ENCODE results near the gene KRTAP10-6.
"Not testable (repeated sequence)": the region's sequence is repeated elsewhere in the genome, so short reads cannot be mapped to it uniquely, and the experiment has no call there.

Gene KRTAP10-6

DNA sequence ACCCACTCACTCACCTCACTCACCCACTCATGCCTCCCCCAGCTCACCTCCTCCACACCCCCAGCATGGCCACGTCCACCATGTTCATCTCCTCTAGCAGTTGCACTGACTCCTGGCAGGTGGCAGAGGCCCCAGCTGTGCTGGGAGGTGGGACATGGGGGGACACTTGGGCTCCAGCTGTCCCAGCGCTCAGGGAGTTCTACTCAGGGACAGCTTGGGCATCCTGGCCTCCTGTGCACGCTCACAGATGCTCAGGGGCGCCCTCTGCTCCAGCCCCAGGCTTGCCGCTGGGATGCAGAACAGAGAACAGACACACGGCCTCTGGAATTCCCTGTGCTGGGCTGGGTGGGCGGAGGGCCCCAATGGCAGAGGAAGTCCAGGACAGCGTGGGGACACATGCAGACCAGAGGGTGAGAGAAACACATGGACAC, 24.8 kb upstream of the KRTAP10-6 start:
- DNase-seq = no peak

DNA sequence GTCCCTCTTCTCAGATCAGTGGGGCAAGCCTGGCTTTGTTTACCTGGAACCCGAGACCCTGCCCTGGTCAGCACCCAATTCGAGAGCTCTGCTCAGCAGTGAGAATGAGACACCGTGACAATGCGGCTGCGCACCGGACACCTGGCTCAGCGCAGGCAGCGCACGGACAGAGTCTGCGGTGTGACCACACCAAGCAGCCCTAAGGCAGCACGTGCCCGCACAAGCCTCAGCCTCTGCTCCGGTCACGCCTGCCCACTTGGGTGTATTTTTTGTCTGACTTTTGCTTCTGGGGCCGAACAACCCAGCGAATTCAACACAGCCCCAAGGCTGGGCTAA, 24.3 kb upstream of the KRTAP10-6 start:
- DNase-seq = no peak

DNA sequence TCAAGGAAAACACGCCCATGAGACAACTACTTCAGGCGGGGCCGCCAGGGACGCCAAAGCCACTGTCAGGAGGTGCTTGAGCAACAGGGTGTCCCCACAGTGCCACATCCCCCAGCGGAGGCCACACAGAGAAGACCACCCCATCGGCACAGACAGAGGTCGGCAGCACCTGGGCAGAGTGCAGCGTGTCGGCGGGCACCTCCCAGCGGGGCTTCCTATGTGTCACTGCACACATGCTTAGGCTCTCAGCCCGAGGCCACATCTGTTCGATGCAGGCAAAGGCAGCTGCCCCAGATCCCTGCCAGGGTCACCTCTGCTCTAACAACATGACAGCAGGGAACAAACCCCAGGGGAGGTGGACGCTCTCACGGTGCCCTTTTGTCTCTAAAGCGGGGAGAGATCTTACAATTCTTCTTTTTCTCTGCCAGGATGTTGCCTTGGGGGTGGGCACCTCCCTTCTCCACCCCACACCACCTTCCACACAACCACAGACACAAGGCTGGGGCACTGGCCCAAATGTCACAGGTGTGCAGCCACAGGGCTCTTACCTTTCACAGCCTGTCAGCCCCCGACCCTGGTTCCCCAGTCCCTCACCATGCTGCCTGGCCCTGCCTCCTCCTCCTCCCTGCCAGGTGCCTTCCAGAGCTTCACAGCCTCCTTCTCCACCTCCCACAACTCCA, 23.7 kb upstream of the KRTAP10-6 start:
- no peak for DNase-seq

DNA sequence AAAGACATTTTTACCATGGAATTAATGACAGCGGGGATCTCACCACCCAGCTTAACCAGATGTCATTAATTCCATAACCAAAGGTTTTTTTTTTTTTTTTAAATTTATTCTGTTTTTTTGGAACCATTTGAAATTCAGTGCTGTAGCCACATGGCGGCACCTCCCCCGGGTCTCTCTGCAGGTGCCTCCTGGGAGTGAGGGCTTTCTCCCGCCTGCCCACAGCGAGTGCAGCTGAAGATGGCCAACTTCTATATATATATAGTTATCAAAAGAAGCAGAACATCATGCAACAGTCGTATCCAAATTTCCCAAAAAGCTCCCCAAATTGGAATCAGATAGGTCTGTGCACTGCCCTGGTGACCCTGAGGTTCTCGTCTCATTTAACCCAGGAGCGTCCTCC, 23.2 kb upstream of the KRTAP10-6 start:
- DNase-seq = no peak

DNA sequence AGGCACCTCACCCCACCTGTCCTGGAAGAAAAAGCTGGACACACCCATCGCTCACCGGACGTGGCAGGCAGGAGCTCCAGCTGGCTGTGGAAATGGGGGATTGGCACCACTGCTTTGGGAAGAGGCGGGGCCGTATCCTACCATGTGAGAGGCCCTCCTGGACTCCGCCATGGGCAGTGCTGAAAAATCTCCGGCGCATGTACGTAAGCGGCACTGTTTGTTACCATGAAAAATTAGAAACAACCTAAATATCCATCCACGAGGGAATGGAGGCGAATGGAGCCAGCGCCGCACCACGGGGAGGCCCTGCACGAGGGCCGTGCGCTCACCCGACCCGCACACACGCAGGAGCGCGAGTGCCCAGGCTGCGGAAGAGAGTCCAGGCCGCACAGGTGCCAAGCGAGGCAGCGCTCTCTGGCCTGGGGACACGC, 22.7 kb upstream of the KRTAP10-6 start:
- no peak for DNase-seq

DNA sequence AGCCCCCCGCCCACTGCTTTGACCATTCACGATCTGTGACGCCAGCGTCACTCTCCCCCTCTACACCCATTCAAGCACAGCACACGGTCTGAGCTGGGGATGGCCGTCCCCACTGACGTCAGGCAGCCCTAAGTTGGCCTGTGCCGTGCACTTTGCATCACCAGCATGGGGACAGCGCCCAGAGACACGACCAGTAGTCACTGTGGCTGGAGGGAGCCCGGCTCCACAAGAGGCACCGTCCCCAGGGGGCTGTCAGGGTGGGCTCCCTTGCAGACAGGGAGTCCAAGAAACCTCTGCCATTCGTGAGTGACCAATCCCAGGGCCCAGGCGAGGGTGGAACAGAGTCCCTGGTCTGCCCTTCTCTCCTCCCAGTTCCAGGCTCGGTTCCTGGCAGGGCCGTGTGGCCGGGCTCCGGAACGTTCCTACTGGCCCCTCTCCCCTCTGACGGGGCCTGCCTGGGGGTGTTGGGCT, 21.9 kb upstream of the KRTAP10-6 start:
- DNase-seq = no peak

DNA sequence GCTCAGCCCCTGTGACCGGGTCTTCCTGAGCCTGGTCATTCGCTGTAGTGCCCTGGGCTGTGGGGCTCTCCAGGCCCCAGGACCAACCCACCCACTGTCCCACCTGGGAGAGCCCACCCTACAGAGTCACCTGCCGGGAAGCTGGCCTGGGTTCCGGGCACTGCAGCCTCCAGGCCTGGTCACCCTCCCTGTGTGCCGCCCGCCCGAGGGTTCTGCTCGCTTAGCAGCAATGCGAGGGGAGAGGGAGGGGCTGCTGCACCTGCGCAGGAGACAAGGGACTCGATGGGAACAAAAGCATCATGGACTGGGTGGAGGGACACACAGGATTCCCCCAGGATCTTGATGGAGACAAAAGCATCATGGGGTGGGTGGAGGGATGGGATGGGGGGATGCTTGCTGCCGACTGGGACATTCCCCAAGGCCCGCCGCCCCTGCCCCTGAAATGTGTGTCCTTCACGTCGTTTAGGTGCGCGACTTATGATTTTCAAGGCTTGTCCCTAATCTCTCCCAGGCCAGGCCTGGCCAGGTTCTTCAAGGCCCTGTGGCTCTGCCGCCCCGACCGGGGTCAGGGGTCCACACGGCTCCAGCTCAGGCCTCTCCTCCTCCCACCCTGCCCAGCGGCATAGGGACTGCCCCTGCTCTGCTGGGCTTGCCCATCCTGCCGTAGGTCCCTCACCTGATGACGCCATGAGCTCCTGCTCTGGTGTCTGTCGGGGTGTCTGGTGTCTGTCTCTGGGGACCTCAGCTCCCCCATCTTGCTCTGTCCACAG, 21.3 kb upstream of the KRTAP10-6 start:
- no peak for DNase-seq

DNA sequence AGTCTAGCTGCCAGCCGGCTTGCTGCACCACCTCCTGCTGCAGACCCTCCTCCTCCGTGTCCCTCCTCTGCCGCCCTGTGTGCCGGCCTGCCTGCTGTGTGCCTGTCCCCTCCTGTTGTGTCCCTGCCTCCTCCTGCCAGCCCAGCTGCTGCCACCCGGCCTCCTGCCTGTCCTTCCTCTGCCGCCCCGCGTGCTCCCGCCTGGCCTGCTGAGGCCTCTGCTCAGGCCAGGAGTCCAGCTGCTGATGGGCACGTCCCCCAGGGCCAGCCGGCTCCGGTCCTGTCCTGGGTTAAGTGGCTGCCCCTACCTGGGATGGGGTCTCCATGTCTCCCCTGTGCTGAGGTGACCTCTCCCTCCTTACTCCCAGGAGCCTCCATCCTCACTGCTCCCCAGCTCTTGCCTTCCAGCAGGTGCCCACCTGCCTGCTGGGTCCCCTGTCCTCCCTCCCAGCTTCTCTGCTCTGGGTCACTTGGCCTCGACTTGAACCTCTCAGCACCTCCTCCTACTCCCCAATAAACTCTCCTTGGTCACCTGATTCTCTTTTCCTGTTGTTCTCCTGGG, 20.4 kb upstream of the KRTAP10-6 start:
- DNase-seq = no peak

DNA sequence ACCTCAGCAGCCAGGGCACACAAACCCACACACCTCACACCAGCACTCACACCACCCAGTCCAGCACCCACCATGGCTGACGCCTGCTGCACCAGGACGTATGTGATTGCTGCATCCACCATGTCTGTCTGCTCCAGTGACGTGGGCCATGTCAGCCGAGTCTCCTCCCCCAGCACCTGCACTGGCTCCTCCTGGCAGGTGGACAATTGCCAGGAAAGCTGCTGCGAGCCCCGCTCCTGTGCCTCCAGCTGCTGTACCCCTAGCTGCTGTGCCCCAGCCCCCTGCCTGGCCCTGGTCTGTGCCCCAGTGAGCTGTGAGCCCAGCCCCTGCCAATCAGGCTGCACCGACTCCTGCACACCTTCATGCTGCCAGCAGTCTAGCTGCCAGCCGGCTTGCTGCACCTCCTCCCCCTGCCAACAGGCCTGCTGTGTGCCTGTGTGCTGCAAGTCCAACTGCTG, 19.8 kb upstream of the KRTAP10-6 start, which contains the start of gene KRTAP10-8:
TSS of gene KRTAP10-8 (plus strand) at position 51 of the 458 bp plus-strand sequence. CDS start at position 73, 22 bp downstream.
- DNase-seq = no peak

DNA sequence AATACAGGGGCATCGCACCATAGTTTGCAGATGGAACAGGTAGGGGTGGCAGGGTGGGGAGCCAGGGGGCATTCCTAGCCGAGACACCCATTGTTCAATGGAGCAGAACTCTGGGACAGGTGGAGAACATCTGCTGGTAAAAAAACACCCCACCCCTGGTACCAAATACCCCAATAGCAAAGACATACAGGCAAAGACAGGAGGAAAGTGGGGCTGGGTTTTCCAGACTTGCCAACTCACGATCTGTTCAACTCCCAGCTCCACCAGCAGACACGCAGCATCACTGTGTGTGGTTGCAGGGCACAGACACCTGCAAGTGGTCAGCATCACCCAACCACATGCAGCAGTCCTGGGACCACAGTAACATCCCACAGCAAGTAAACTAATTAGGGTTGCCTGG, 19.2 kb upstream of the KRTAP10-6 start:
- DNase-seq = no peak

DNA sequence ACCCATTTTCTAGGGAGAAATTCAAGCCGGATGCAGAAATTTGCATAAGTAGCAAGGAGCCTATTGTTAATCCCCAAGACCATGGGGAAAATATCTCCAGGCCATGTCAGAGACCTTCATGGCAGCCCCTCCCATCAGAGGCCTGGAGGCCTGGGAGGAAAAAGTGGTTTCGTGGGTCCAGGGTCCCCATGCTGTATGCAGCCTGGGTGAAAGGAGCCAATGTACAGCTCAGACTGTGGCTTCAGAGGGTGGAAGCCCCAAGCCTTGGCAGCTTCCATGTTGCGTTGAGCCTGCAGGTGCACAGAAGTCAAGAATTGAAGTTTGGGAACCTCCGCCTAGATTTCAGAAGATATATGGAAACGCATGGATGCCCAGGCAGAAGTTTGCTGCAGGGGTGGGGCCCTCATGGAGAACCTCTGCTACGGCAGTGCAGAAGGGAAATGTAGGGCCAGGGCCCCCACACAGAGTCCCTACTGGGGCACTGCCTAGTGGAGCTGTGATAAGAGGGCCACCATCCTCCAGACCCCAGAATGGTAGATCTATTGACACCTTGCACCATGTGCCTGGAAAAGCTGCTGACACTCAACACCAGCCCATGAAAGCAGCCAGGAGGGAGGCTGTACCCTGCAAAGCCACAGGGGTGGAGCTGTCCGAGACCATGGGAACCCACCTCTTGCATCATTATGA, 18.0 kb upstream of the KRTAP10-6 start:
- DNase-seq = not testable (repeated sequence)

DNA sequence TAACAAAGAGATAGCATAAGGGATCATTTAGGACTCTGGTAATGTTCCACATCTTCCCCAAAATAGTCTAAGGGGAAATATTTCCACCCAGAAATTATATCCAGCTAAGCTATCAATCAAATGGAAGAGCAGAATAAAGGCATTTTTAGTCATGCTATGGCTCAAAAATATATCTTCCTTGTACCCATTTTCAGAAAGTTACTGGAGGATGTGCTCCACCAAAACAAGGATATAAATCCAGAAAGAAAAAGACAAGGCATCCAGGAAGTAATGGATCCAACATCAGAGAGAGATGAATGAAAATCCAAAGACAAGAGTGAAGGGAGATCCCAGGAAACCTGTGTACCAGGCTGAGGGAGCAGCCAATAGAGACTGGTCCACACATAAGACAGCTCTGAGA, 16.9 kb upstream of the KRTAP10-6 start:
- no peak for DNase-seq

DNA sequence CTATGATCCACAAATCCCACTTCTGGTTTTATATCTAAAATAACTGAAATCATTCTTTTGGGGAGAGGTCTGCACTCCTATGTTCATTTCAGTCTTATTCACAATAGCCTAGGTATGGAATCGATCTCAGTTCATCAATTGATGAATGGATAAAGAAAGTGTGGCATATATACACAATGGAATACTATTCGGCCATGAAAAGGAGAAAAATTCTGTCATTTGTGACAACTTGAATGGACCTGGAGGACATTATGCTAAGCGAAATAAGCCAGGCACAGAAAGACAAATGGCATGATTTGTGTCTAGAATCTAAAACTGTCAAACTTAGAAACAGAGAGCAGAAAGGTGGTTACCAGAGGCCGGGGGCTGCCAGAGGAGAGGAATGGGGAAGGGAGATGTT, 14.2 kb upstream of the KRTAP10-6 start:
- no peak for DNase-seq

DNA sequence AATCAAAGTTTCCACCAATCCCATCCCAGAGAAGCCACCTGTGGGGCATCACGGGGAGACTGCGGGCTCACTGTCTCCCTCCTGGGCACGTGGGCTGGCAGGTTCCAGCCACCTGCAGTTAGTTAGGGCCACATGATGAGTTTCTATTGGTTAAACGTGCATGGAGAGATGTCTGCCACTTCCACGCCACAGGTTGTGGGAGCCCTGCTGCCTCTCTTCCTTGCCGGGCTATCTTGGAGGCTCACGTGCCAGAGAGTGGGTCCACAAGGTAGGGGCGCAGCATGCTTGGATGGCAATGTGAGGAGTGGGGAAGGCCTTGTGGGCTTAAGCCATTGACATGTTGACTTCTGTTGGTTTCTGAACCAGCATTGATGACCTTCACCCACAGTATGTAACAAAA, 11.6 kb upstream of the KRTAP10-6 start:
- no peak for DNase-seq

DNA sequence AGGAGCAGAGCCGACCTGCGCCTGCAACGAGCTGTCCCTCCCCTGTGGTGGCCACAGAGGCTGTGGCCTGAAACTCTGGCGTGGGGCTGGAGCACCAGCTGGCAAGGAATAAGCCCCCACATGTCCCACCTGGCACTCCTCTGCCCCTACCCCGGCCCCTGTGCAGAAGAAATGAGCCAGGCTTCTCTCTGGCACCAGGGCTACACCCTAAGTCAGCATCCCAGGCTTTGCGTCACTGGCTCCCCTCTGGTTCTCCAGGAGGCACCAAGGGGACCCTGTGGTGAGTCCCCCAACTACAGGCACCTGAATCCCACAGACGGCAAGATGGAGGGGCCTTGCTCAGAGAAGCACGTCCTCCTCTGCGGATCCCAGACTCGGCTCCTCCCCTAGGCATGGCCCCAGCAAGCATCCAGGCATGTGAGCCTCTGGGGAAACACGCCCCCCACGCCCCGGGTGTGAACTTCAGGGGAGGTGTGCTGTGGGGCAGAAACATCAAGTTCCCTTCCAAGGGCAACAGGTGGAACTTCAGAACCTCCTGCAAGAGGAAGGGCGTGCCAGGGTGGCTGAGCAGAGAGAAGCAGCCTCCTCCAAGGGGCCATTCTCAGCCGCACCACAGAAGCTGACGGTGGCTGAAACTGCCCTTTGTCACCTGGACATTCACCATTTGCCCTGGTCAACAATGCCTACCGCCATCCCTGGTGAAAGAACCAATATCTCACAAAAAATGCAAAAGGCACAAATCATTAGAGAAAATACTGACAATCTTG, 11.0 kb upstream of the KRTAP10-6 start:
- no peak for DNase-seq

DNA sequence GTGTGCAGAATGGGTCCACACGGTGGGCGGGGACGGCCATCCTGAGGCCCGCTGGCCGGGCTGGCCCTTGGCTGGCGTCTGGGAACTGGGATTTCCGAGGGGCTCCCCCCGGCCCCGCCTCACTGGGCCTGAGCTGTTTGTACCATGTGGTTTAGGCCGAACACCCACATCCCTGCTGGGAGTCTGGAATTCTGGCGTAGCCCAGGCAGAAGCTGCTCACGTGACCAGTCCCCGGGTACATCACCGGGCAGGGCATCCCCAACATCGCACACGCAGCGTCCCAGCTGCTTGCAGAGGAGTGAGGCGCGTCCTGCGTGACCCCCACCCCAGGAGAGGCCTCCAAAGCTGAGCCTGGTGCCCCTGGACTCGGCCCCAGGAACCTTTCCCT, 10.2 kb upstream of the KRTAP10-6 start:
- DNase-seq = no peak

DNA sequence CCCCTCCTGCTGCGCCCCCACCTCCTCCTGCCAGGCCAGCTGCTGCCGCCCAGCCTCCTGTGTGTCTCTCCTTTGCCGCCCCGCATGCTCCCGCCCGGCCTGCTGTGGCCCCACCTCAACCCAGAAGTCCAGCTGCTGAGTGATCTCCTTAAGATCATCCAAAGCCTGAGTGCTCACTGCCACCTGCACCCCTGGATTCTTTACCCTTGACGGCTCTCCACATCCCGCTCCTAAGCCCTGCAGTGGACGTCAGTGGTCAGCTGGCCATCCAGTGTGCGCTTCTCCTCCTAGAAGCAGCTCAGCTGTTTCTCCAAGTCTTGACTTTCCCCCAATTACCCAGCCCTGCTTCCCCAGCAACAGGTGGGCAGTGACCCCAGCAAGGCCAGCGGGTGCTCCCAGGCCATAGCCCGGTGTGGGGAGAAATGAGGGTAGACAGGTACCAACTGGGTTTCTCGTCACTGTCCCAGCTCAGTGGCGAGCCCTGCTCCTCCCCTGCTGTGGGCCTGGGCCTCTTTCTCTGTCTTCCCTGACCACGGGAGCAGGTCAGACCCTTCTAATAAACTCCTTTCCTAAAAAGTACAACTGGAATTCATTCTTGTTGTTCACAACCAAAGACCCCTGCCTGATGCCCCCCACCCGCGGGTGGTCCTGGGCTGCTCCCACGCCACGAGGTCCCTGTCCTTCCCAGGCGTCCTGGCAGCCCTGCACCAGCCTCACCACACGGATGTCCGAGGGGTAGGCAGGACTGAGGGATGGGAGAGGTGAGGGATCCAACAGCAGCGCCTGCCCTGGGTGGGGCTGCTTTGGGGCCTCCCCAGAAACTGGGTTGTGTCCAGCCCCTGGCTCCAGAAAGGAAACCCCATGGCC, 9.5 kb upstream of the KRTAP10-6 start:
- no peak for DNase-seq

DNA sequence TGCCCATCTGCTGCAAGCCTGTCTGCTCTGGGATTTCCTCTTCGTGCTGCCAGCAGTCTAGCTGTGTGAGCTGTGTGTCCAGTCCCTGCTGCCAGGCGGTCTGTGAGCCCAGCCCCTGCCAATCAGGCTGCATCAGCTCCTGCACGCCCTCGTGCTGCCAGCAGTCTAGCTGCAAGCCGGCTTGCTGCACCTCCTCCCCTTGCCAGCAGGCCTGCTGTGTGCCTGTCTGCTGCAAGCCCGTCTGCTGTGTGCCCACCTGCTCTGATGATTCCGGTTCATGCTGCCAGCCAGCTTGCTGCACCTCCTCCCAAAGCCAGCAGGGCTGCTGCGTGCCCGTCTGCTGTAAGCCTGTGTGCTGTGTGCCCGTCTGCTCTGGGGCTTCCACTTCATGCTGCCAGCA, 8.8 kb upstream of the KRTAP10-6 start:
- DNase-seq = not testable (repeated sequence)

DNA sequence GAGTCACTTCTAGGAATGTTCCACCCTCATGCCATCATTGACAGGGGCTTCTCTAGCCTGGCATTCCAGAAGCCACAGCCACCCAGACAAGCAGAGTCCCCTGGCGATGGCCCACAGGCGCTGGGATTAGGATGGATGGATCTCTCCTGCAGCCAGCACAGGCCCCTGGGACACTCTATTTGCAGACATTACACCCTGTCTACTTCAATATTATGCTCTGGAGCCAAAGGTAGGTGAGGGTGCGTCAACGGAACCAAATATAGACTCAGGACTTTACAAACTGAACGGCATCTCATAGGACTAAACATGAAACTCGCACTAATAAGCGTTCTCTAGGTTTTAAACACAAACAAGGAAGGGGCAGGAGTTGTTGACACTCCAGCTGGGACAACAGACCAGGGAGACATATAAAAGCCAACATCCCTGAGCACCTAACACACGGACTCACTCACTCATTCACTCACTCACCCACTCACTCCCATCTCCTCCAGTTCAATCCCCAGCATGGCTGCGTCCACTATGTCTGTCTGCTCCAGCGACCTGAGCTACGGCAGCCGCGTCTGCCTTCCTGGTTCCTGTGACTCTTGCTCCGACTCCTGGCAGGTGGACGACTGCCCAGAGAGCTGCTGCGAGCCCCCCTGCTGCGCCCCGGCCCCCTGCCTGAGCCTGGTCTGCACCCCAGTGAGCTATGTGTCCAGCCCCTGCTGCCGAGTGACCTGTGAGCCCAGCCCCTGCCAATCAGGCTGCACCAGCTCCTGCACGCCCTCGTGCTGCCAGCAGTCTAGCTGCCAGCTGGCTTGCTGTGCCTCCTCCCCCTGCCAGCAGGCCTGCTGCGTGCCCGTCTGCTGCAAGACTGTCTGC, 8.0 kb upstream of the KRTAP10-6 start, which contains the start of gene KRTAP10-7:
TSS of gene KRTAP10-7 (plus strand) at position 480 of the 861 bp plus-strand sequence. CDS start at position 505, 25 bp downstream.
- not testable (repeated sequence) for DNase-seq

Measured in CD4-positive, alpha-beta T cell treated with Interleukin-15 for 1 hour (primary cell).